Ishikawa (cell line): ENCODE results near the gene FHL3.

Experiments
- RAD21 ChIP-seq: IDR thresholded peaks from 2 replicates; pipeline ENCODE4 v1.6.1; 2012; ENCODE audit warnings: low read depth
- YY1 ChIP-seq: IDR thresholded peaks from 2 replicates; pipeline ENCODE4 v1.6.1; 2012; ENCODE audit warnings: low read depth
- TF ChIP-seq, protein P1 (sequence below): IDR thresholded peaks from 2 replicates; pipeline ENCODE4 v1.6.1; 2012
- TF ChIP-seq, protein P2 (sequence below): IDR thresholded peaks from 2 replicates; pipeline ENCODE4 v1.6.1; 2012

- TF ChIP-seq, protein P1, sequence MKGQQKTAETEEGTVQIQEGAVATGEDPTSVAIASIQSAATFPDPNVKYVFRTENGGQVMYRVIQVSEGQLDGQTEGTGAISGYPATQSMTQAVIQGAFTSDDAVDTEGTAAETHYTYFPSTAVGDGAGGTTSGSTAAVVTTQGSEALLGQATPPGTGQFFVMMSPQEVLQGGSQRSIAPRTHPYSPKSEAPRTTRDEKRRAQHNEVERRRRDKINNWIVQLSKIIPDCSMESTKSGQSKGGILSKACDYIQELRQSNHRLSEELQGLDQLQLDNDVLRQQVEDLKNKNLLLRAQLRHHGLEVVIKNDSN, result no peak
- TF ChIP-seq, protein P2, sequence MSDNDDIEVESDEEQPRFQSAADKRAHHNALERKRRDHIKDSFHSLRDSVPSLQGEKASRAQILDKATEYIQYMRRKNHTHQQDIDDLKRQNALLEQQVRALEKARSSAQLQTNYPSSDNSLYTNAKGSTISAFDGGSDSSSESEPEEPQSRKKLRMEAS, result no peak
- TF ChIP-seq RAD21, result no peak
- TF ChIP-seq YY1, result no peak
Observed at GRCh38 chr1:38028671-38029070, 23.4 kb upstream of the FHL3 start.
